ENCODE data around the gene RBM3. TPM values are rescaled to one million over a fixed set of nuclear protein-coding genes. Genes with fewer than 3 reads are reported as not detected.

RBM3 gene
- total RNA-seq, 1 experiment from 2014 or later: 528 TPM

DNA sequence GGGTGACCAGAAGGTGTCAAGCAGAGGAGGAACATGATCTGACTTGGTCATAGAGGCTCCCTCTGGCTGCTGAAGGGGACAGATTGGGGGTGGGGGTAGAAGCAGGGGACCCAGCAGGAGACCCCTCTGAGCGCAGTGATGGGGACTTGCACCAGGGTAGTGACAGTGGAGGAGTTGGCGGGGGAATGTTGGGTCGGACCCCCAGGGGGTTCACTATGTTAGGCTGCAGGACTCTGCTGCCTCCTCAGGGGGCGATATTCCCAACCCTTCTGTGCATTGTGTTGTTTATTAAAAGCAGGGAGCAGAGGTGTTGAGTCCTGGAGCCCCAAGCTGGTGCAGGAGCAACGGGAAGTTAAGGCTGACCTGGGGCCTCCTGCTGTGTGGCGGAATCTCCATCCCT is 31.8 kb downstream of the RBM3 start:
- ATAC-seq (no peak), DNase-seq (ENCODE audit: low read depth, low spot score) (no peak)
- in situ Hi-C loops (cut with HindIII; ENCODE audit: low pct_unique_long_range_greater_than_20kb, low sequenced_read_pairs) (no loop called here), intact Hi-C loops (cut with micrococcal nuclease; ENCODE audit: unreplicated experiment) (no loop called here)
- ChIA-PET CTCF (no interaction called here), POLR2A (no interaction called here)
- H3K4me3 ChIP-seq (ENCODE audit: low read depth in 2 of 2, low read length in 2 of 2): no peak overlapping the region
- H3K27me3 ChIP-seq (ENCODE audit: control insufficient read depth, insufficient read depth, low read length): no peaks in the 10 kb centered on the region
- no peaks in the 10 kb centered on the region for H3K4me1 ChIP-seq (ENCODE audit: control insufficient read depth, insufficient read depth, low read length)
- H3K36me3 ChIP-seq (ENCODE audit: control insufficient read depth, insufficient read depth, low read length): no peaks in the 10 kb centered on the region
- no peaks in the 10 kb centered on the region for H3K9me3 ChIP-seq (ENCODE audit: control insufficient read depth, insufficient read depth, low read depth, low read length)
- no peak for TF ChIP-seq POLR2AphosphoS5 (IDR thresholded peaks at IDR 0.05; ENCODE audit: low read depth, low read length)
- TF ChIP-seq, protein P1, sequence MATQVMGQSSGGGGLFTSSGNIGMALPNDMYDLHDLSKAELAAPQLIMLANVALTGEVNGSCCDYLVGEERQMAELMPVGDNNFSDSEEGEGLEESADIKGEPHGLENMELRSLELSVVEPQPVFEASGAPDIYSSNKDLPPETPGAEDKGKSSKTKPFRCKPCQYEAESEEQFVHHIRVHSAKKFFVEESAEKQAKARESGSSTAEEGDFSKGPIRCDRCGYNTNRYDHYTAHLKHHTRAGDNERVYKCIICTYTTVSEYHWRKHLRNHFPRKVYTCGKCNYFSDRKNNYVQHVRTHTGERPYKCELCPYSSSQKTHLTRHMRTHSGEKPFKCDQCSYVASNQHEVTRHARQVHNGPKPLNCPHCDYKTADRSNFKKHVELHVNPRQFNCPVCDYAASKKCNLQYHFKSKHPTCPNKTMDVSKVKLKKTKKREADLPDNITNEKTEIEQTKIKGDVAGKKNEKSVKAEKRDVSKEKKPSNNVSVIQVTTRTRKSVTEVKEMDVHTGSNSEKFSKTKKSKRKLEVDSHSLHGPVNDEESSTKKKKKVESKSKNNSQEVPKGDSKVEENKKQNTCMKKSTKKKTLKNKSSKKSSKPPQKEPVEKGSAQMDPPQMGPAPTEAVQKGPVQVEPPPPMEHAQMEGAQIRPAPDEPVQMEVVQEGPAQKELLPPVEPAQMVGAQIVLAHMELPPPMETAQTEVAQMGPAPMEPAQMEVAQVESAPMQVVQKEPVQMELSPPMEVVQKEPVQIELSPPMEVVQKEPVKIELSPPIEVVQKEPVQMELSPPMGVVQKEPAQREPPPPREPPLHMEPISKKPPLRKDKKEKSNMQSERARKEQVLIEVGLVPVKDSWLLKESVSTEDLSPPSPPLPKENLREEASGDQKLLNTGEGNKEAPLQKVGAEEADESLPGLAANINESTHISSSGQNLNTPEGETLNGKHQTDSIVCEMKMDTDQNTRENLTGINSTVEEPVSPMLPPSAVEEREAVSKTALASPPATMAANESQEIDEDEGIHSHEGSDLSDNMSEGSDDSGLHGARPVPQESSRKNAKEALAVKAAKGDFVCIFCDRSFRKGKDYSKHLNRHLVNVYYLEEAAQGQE (IDR thresholded peaks at IDR 0.05; ENCODE audit: insufficient read depth in 1 of 2, low read depth in 2 of 2, low read length in 1 of 2): no peak
- no peak for TF ChIP-seq SIN3A (IDR thresholded peaks at IDR 0.05; ENCODE audit: borderline replicate concordance, insufficient read depth, low read depth, low read length)
- TF ChIP-seq CTCF (IDR thresholded peaks at IDR 0.05): no peak
- TF ChIP-seq TCF7L2 (IDR thresholded peaks at IDR 0.05; ENCODE audit: low read depth, low read length): no peak
- BruUV-seq (replicated peaks): TSS peak; percentile 37
- H3K27ac ChIP-seq (ENCODE audit: low read length): no peak overlapping the region

GRCh38 chrX:48611703-48612102 is 37.4 kb downstream of the RBM3 start:
- CTCF ChIA-PET: no interaction called here
- H3K27ac ChIP-seq (ENCODE audit: low read length): no peak overlapping the region
- no peaks in the 10 kb centered on the region for H3K9me3 ChIP-seq (ENCODE audit: control insufficient read depth, insufficient read depth, low read depth, low read length)
- H3K27me3 ChIP-seq (ENCODE audit: control insufficient read depth, insufficient read depth, low read length): no peaks in the 10 kb centered on the region
- no peak for TF ChIP-seq CTCF (IDR thresholded peaks at IDR 0.05)
- TF ChIP-seq, protein P1 (IDR thresholded peaks at IDR 0.05; ENCODE audit: insufficient read depth in 1 of 2, low read depth in 2 of 2, low read length in 1 of 2): no peak
- TF ChIP-seq TCF7L2 (IDR thresholded peaks at IDR 0.05; ENCODE audit: low read depth, low read length): no peak
- TF ChIP-seq SIN3A (IDR thresholded peaks at IDR 0.05; ENCODE audit: borderline replicate concordance, insufficient read depth, low read depth, low read length): no peak
- BruUV-seq (replicated peaks): no TSS peak
- DNase-seq (ENCODE audit: low read depth, low spot score) (no peak), ATAC-seq (no peak)
- no peak overlapping the region for H3K4me3 ChIP-seq (ENCODE audit: low read depth in 2 of 2, low read length in 2 of 2)
- in situ Hi-C loops (cut with HindIII; ENCODE audit: low pct_unique_long_range_greater_than_20kb, low sequenced_read_pairs): no loop called here
- POLR2A ChIA-PET: no interaction called here
- intact Hi-C loops (cut with micrococcal nuclease; ENCODE audit: unreplicated experiment): no loop called here
- no peaks in the 10 kb centered on the region for H3K4me1 ChIP-seq (ENCODE audit: control insufficient read depth, insufficient read depth, low read length)
- H3K36me3 ChIP-seq (ENCODE audit: control insufficient read depth, insufficient read depth, low read length): no peaks in the 10 kb centered on the region
